ENCODE data around the gene ALDH7A1.

The ALDH7A1 gene

GRCh38 chr5:126514131-126514557 is 80.9 kb downstream of the ALDH7A1 start:
- no peak for FAIRE-seq

GRCh38 chr5:126513703-126514102 is 81.3 kb downstream of the ALDH7A1 start:
- FAIRE-seq (no peak), DNase-seq (ENCODE audit: extremely low spot score, insufficient read length, low read depth) (no peak)

More at GRCh38 chr5:126514131-126514557, 80.9 kb downstream of the ALDH7A1 start:
- no peak for DNase-seq (ENCODE audit: extremely low spot score, insufficient read length, low read depth)

- FAIRE-seq (no peak), DNase-seq (ENCODE audit: extremely low spot score, insufficient read length, low read depth) (no peak)
Measured at GRCh38 chr5:126513302-126513701, 81.7 kb downstream of the ALDH7A1 start.

- no peak for DNase-seq (ENCODE audit: extremely low spot score, insufficient read length, low read depth)
- FAIRE-seq, result no peak
Measured at GRCh38 chr5:126512451-126512850, 82.6 kb downstream of the ALDH7A1 start.

- no peak for DNase-seq (ENCODE audit: extremely low spot score, insufficient read length, low read depth)
- FAIRE-seq, result no peak
Measured at GRCh38 chr5:126511961-126512360, 83.1 kb downstream of the ALDH7A1 start.

- DNase-seq (ENCODE audit: extremely low spot score, insufficient read length, low read depth) (no peak), FAIRE-seq (no peak)
Measured at GRCh38 chr5:126509339-126509738, 85.7 kb downstream of the ALDH7A1 start.

GRCh38 chr5:126508962-126509279 is 86.1 kb downstream of the ALDH7A1 start:
- FAIRE-seq, result no peak
- DNase-seq (ENCODE audit: extremely low spot score, insufficient read length, low read depth), result no peak

GRCh38 chr5:126508251-126508961 is 86.6 kb downstream of the ALDH7A1 start:
- DNase-seq (ENCODE audit: extremely low spot score, insufficient read length, low read depth), result no peak

GRCh38 chr5:126506079-126506478 is 88.9 kb downstream of the ALDH7A1 start:
- FAIRE-seq (no peak), DNase-seq (ENCODE audit: extremely low spot score, insufficient read length, low read depth) (no peak)

More at GRCh38 chr5:126508251-126508961, 86.6 kb downstream of the ALDH7A1 start:
- FAIRE-seq, result no peak

- no peak for FAIRE-seq
Measured at GRCh38 chr5:126503602-126504104, 91.4 kb downstream of the ALDH7A1 start.

GRCh38 chr5:126501448-126501847 is 93.6 kb downstream of the ALDH7A1 start:
- DNase-seq (ENCODE audit: extremely low spot score, insufficient read length, low read depth) (no peak), FAIRE-seq (no peak)

More at GRCh38 chr5:126503602-126504104, 91.4 kb downstream of the ALDH7A1 start:
- DNase-seq (ENCODE audit: extremely low spot score, insufficient read length, low read depth), result no peak

- FAIRE-seq (peak; percentile 83), DNase-seq (ENCODE audit: extremely low spot score, insufficient read length, low read depth) (peak; percentile 2)
Measured at GRCh38 chr5:126499853-126500342, 95.1 kb downstream of the ALDH7A1 start.

- no peak for DNase-seq (ENCODE audit: extremely low spot score, insufficient read length, low read depth)
- no peak for FAIRE-seq
Measured at GRCh38 chr5:126499278-126499677, 95.7 kb downstream of the ALDH7A1 start.

GRCh38 chr5:126497506-126497905 is 97.5 kb downstream of the ALDH7A1 start:
- DNase-seq (ENCODE audit: extremely low spot score, insufficient read length, low read depth) (no peak), FAIRE-seq (no peak)

- FAIRE-seq, result no peak
- no peak for DNase-seq (ENCODE audit: extremely low spot score, insufficient read length, low read depth)
Measured at GRCh38 chr5:126494393-126494792, 100.6 kb downstream of the ALDH7A1 start.

- no peak for DNase-seq (ENCODE audit: extremely low spot score, insufficient read length, low read depth)
- FAIRE-seq, result no peak
Measured at GRCh38 chr5:126492939-126493338, 102.1 kb downstream of the ALDH7A1 start.

- DNase-seq (ENCODE audit: extremely low spot score, insufficient read length, low read depth) (no peak), FAIRE-seq (no peak)
Measured at GRCh38 chr5:126490167-126490940, 104.7 kb downstream of the ALDH7A1 start.

- FAIRE-seq, result no peak
- DNase-seq (ENCODE audit: extremely low spot score, insufficient read length, low read depth), result no peak
Measured at GRCh38 chr5:126488443-126489065, 106.5 kb downstream of the ALDH7A1 start.

GRCh38 chr5:126487596-126487995 is 107.4 kb downstream of the ALDH7A1 start:
- FAIRE-seq (no peak), DNase-seq (ENCODE audit: extremely low spot score, insufficient read length, low read depth) (no peak)

GRCh38 chr5:126486332-126486731 is 108.7 kb downstream of the ALDH7A1 start:
- DNase-seq (ENCODE audit: extremely low spot score, insufficient read length, low read depth) (no peak), FAIRE-seq (no peak)

GRCh38 chr5:126484253-126484652 is 110.8 kb downstream of the ALDH7A1 start:
- FAIRE-seq (no peak), DNase-seq (ENCODE audit: extremely low spot score, insufficient read length, low read depth) (no peak)

Data from GM18507 (cell line).